Measurements from ENCODE around the gene SPHKAP. TPM values are rescaled to one million over a fixed set of nuclear protein-coding genes. Genes with fewer than 3 reads are reported as not detected.

SPHKAP gene
- total RNA-seq, 1 donor from 2014 or later = not detected

- H3K36me3 Mint-ChIP-seq (ENCODE audit: low read depth) = no peaks in the 10 kb centered on the region
- intact Hi-C loops (cut with micrococcal nuclease) = no loop called here
- no peaks in the 10 kb centered on the region for H3K4me1 Mint-ChIP-seq
- H3K4me3 Mint-ChIP-seq = no peak overlapping the region
- peaks cover 3% of the 10 kb centered on the region for H3K9me3 Mint-ChIP-seq
- DNase-seq = no peak
- no peak overlapping the region for H3K27ac Mint-ChIP-seq
- no peaks in the 10 kb centered on the region for H3K27me3 Mint-ChIP-seq
These were observed 49.7 kb downstream of the SPHKAP start for GRCh38 chr2:228131833-228132232.

GRCh38 chr2:228126401-228126800 is 55.1 kb downstream of the SPHKAP start:
- intact Hi-C loops (cut with micrococcal nuclease) = no loop called here

GRCh38 chr2:228118940-228119339 is 62.5 kb downstream of the SPHKAP start:
- Mint-ChIP-seq H3K4me1 (no peaks in the 10 kb centered on the region), H3K27ac (no peak overlapping the region), H3K36me3 (ENCODE audit: low read depth) (no peaks in the 10 kb centered on the region), H3K27me3 (no peaks in the 10 kb centered on the region), H3K4me3 (no peak overlapping the region), H3K9me3 (no peaks in the 10 kb centered on the region)
- DNase-seq = no peak
- intact Hi-C loops (cut with micrococcal nuclease) = no loop called here

More at GRCh38 chr2:228126401-228126800, 55.1 kb downstream of the SPHKAP start:
- Mint-ChIP-seq H3K27me3 (no peaks in the 10 kb centered on the region), H3K4me3 (no peak overlapping the region), H3K9me3 (no peaks in the 10 kb centered on the region), H3K4me1 (no peaks in the 10 kb centered on the region), H3K27ac (no peak overlapping the region), H3K36me3 (ENCODE audit: low read depth) (no peaks in the 10 kb centered on the region)
- no peak for DNase-seq

- H3K9me3 Mint-ChIP-seq = peaks cover 3% of the 10 kb centered on the region
- H3K27me3 Mint-ChIP-seq = no peaks in the 10 kb centered on the region
- intact Hi-C loops (cut with micrococcal nuclease) = no loop called here
- no peaks in the 10 kb centered on the region for H3K36me3 Mint-ChIP-seq (ENCODE audit: low read depth)
- no peak overlapping the region for H3K4me3 Mint-ChIP-seq
- H3K27ac Mint-ChIP-seq = no peak overlapping the region
- no peak for DNase-seq
- H3K4me1 Mint-ChIP-seq = no peaks in the 10 kb centered on the region
These were observed 73.6 kb downstream of the SPHKAP start for GRCh38 chr2:228107846-228108245.

GRCh38 chr2:228105526-228106250 is 75.8 kb downstream of the SPHKAP start:
- Mint-ChIP-seq H3K27ac (no peak overlapping the region), H3K9me3 (peaks cover 3% of the 10 kb centered on the region), H3K4me1 (no peaks in the 10 kb centered on the region), H3K27me3 (no peaks in the 10 kb centered on the region), H3K36me3 (ENCODE audit: low read depth) (no peaks in the 10 kb centered on the region), H3K4me3 (no peak overlapping the region)
- no peak for DNase-seq
- intact Hi-C loops (cut with micrococcal nuclease) = no loop called here

GRCh38 chr2:228104215-228104614 is 77.3 kb downstream of the SPHKAP start:
- intact Hi-C loops (cut with micrococcal nuclease) = no loop called here
- Mint-ChIP-seq H3K36me3 (ENCODE audit: low read depth) (no peaks in the 10 kb centered on the region), H3K27ac (no peak overlapping the region), H3K4me3 (no peak overlapping the region), H3K9me3 (peaks cover 7% of the 10 kb centered on the region), H3K4me1 (no peaks in the 10 kb centered on the region), H3K27me3 (no peaks in the 10 kb centered on the region)
- no peak for DNase-seq

GRCh38 chr2:228103379-228103778 is 78.1 kb downstream of the SPHKAP start:
- H3K9me3 Mint-ChIP-seq = peaks cover 12% of the 10 kb centered on the region
- intact Hi-C loops (cut with micrococcal nuclease) = no loop called here
- no peak overlapping the region for H3K27ac Mint-ChIP-seq
- no peaks in the 10 kb centered on the region for H3K36me3 Mint-ChIP-seq (ENCODE audit: low read depth)
- no peaks in the 10 kb centered on the region for H3K4me1 Mint-ChIP-seq
- DNase-seq = no peak
- no peak overlapping the region for H3K4me3 Mint-ChIP-seq
- no peaks in the 10 kb centered on the region for H3K27me3 Mint-ChIP-seq

- DNase-seq = no peak
- H3K27me3 Mint-ChIP-seq = no peaks in the 10 kb centered on the region
These were observed 78.5 kb downstream of the SPHKAP start for GRCh38 chr2:228102949-228103348.

GRCh38 chr2:228094377-228094921 is 87.0 kb downstream of the SPHKAP start:
- DNase-seq = no peak
- H3K27me3 Mint-ChIP-seq = no peaks in the 10 kb centered on the region
- H3K36me3 Mint-ChIP-seq (ENCODE audit: low read depth) = no peaks in the 10 kb centered on the region
- H3K4me3 Mint-ChIP-seq = no peak overlapping the region
- intact Hi-C loops (cut with micrococcal nuclease) = no loop called here
- H3K4me1 Mint-ChIP-seq = no peaks in the 10 kb centered on the region
- no peak overlapping the region for H3K27ac Mint-ChIP-seq
- H3K9me3 Mint-ChIP-seq = peaks cover 18% of the 10 kb centered on the region

More at GRCh38 chr2:228102949-228103348, 78.5 kb downstream of the SPHKAP start:
- Mint-ChIP-seq H3K27ac (no peak overlapping the region), H3K4me1 (no peaks in the 10 kb centered on the region), H3K4me3 (no peak overlapping the region), H3K9me3 (peaks cover 13% of the 10 kb centered on the region), H3K36me3 (ENCODE audit: low read depth) (no peaks in the 10 kb centered on the region)
- intact Hi-C loops (cut with micrococcal nuclease) = no loop called here

GRCh38 chr2:228092056-228092455 is 89.4 kb downstream of the SPHKAP start:
- Mint-ChIP-seq H3K36me3 (ENCODE audit: low read depth) (no peaks in the 10 kb centered on the region), H3K27me3 (no peaks in the 10 kb centered on the region), H3K27ac (no peak overlapping the region), H3K4me1 (no peaks in the 10 kb centered on the region), H3K9me3 (peaks cover 9% of the 10 kb centered on the region), H3K4me3 (no peak overlapping the region)
- intact Hi-C loops (cut with micrococcal nuclease) = no loop called here
- no peak for DNase-seq

- no peak for DNase-seq
- Mint-ChIP-seq H3K9me3 (peaks cover 8% of the 10 kb centered on the region), H3K27ac (no peak overlapping the region), H3K27me3 (no peaks in the 10 kb centered on the region), H3K4me1 (no peaks in the 10 kb centered on the region), H3K36me3 (ENCODE audit: low read depth) (no peaks in the 10 kb centered on the region), H3K4me3 (no peak overlapping the region)
- intact Hi-C loops (cut with micrococcal nuclease) = no loop called here
These were observed 94.9 kb downstream of the SPHKAP start for GRCh38 chr2:228086561-228086960.

- Mint-ChIP-seq H3K36me3 (ENCODE audit: low read depth) (no peaks in the 10 kb centered on the region), H3K27ac (no peak overlapping the region), H3K27me3 (no peaks in the 10 kb centered on the region), H3K9me3 (peaks cover 3% of the 10 kb centered on the region), H3K4me3 (no peak overlapping the region), H3K4me1 (no peaks in the 10 kb centered on the region)
- intact Hi-C loops (cut with micrococcal nuclease) = no loop called here
- no peak for DNase-seq
These were observed 96.8 kb downstream of the SPHKAP start for GRCh38 chr2:228084717-228085116.

- H3K27ac Mint-ChIP-seq = no peak overlapping the region
- H3K4me3 Mint-ChIP-seq = no peak overlapping the region
- H3K36me3 Mint-ChIP-seq (ENCODE audit: low read depth) = no peaks in the 10 kb centered on the region
- intact Hi-C loops (cut with micrococcal nuclease) = no loop called here
- no peaks in the 10 kb centered on the region for H3K4me1 Mint-ChIP-seq
- no peak for DNase-seq
- peaks cover 3% of the 10 kb centered on the region for H3K9me3 Mint-ChIP-seq
- H3K27me3 Mint-ChIP-seq = no peaks in the 10 kb centered on the region
These were observed 98.4 kb downstream of the SPHKAP start for GRCh38 chr2:228083131-228083530.

GRCh38 chr2:228082571-228082970 is 98.9 kb downstream of the SPHKAP start:
- intact Hi-C loops (cut with micrococcal nuclease) = no loop called here
- Mint-ChIP-seq H3K4me3 (no peak overlapping the region), H3K27ac (no peak overlapping the region), H3K9me3 (peaks cover 3% of the 10 kb centered on the region), H3K4me1 (no peaks in the 10 kb centered on the region), H3K27me3 (no peaks in the 10 kb centered on the region), H3K36me3 (ENCODE audit: low read depth) (no peaks in the 10 kb centered on the region)
- no peak for DNase-seq

GRCh38 chr2:228079194-228079593 is 102.3 kb downstream of the SPHKAP start:
- no peaks in the 10 kb centered on the region for H3K36me3 Mint-ChIP-seq (ENCODE audit: low read depth)
- no peaks in the 10 kb centered on the region for H3K4me1 Mint-ChIP-seq
- no peak for DNase-seq
- no peaks in the 10 kb centered on the region for H3K27me3 Mint-ChIP-seq
- intact Hi-C loops (cut with micrococcal nuclease) = no loop called here
- no peaks in the 10 kb centered on the region for H3K9me3 Mint-ChIP-seq
- H3K27ac Mint-ChIP-seq = no peak overlapping the region
- no peak overlapping the region for H3K4me3 Mint-ChIP-seq

Measured in activated CD4-positive, alpha-beta T cell treated with anti-CD3 and anti-CD28 coated beads, Interleukin-2, amount 10 ng/mL, durations not matched to agents 24 days and 14 days (primary cell).